HG03520 (cell line): ENCODE results near the gene TRIM33.

Experiments
- ATAC-seq: cut with Tn5 transposase; IDR thresholded peaks from one replicate; pipeline ENCODE4 v1.9.1; 2021; ENCODE audit warnings: mild to moderate bottlenecking, moderate library complexity; ENCODE audit not compliant: unreplicated experiment

The TRIM33 gene

DNA sequence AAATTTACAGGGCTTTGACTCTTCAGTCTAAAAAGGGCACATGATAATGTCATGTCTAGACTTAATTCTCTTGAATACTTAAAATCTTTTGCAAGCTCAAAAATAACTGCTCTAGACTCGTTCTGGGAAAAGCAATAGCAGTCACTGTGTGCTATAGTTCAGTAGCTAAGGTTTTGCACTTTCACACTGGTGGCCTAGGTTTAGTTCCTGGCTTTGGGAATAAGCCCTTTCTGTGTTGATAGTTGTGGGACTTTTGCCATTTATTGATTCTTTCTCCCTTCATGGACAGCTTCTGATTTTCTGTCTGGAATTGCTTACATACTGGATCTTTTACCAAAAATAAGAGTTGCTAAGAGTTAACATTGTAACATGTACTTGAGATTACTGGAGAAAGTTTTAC lies 151.2 kb downstream of the TRIM33 start:
- ATAC-seq, result no peak

DNA sequence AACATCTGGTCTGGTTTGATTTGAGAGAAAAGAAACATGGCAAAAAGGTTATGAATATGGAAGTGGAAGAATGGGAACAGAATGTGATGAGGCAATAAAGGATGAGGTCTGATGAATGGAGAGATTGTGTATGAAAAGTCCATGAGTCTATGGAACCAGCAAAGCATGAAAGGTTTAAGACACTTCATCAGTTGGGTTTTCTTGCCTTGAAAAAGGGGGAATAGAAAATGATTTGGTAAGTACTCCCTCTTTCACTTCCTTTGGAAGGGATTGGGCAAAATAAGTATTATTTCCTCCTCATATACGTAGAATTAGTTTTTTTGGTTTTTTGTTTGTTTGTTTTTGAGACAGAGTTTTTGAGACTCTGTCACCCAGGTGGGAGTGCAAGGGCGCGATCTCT lies 155.8 kb downstream of the TRIM33 start:
- no peak for ATAC-seq

DNA sequence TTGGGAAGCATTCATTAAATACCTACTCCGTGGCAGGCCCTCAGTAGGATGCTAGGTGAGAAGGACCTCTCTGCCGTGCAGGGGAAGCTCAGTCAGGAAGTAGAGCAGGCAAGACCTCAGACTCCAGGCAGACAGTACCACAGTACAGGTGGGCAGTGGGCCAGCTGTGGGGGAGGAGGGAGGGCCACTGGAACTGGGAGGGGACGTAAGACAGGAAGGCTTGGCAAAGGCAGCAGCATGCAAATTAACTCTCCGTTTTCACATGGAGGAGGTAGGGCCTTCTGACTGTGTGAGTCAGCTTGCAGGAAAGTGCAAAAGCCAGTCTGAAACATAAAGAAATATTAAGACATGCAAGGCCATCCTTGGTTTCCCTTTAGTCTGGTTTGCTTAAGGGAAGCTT lies 157.7 kb downstream of the TRIM33 start:
- no peak for ATAC-seq

DNA sequence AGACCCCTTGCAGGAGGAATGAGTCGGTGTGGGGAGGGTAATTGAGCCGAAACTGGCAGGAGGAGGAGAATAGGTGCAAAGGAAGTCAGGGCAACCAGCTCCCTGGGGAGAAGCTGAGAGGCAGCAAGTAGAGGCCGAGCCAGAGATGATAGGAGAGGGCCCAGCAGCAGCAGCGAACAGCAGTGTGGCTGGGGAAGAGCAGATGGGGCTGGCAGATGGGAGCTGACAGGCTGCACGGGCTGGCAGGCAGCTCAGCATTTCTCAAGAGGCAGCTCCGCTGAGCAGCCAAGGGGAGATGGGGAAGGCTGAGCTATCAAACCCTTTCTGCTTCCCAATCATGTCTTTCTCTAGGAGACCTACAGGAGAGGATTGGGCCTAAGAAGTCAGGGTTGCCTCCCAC lies 158.2 kb downstream of the TRIM33 start:
- no peak for ATAC-seq

DNA sequence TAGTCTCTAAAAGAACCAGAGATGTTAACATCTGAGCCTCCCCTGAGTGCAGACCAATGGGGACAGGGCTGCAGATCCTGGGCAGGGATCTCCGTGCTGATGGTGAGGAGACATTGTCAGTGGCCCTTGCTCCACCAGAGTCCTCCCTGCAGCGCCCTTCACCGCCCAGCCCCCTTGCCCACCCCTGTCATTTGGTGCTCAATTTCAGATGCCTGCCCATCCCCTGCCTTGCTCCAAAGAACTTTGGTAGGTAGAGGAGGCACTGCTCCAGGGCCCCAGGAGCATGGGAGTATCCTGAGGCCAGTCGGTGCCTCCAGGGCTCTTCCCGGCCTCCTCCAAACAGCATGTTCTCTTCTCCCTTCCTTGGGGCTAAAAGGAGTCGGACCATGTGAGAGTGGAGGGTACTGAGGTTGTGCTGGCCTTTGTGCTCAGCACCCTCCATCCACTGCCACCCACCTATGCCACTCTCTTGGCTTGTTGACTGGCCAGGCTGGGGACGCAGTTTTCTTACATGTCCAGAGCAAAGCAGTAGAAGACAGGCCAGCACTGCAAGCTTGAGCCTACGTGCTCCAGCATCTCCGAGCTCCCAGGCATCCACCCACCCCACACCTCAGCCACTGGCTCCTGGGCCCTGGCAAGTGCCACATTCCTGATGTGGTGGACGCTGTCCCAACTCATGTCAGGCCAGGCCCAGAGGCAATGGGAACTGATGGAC lies 160.1 kb downstream of the TRIM33 start:
- no peak for ATAC-seq

DNA sequence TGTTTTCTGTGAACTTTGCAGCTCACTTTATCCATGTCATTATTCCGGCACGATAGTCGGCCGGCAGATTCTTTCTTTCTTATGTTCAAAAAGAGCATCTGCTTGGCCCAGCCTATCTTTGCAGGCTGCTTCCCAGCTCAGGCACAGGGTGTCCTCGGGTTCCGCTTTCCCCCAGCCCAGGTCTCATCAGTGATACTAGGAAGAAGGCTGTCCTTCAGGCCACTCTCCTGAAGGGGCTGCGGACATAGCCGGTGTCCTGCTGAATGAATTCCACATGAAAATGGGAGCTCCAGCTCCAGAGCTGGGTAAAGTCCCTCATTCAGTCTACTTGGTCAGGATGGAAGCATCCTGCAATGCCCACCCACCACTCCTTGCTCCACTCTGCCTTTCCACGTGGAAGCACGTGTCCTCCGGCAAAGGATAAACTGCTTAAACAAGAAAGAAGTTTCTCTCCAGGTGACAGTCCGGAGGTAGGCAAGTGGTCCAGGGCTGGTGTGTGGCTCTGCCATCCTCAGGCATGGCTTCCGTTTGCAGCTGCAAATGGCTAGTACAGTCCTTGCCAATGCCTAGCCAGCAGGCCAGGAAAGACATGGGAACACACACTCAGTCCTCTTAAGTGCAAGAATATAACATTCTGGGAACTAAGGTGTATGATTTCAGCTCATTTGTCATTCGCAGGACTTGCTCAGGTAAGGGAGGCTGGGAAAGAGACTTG lies 161.0 kb downstream of the TRIM33 start:
- ATAC-seq, result no peak

DNA sequence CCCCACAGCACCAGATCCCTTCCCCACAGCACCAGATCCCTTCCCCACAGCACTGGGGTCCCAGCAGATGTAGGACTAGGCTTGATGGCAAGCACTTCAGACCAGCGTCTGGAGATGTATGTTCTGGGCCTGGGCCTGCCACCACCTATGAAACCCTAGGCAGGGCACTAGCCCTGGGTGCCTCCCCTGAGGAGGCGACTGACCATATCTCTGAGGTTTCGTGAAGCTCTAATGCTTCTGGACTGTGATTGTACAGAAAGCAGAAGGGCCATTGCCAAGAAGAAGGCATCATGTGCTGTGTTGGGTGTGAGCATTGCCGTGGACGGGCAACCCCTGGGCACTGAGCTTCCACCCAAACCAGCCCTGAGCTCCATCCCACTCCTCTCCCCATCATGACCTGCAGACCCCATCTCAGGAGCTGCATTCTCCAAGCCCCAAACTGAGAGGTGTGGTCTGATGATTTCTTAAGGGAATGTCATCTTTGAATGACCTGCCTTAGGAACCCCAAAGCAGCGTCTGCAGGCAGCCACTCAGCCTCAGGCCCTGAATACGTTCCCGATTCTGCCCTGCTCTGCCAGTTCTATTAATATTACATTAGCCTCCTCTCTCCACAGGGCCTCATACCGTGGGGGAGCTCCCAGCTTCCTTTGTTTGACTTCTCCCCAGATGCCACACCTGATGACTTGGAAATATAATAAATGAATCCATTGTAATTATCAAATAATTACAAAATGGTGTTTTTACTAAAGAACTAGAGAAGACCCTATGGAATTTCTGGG lies 163.4 kb downstream of the TRIM33 start:
- ATAC-seq, result no peak

DNA sequence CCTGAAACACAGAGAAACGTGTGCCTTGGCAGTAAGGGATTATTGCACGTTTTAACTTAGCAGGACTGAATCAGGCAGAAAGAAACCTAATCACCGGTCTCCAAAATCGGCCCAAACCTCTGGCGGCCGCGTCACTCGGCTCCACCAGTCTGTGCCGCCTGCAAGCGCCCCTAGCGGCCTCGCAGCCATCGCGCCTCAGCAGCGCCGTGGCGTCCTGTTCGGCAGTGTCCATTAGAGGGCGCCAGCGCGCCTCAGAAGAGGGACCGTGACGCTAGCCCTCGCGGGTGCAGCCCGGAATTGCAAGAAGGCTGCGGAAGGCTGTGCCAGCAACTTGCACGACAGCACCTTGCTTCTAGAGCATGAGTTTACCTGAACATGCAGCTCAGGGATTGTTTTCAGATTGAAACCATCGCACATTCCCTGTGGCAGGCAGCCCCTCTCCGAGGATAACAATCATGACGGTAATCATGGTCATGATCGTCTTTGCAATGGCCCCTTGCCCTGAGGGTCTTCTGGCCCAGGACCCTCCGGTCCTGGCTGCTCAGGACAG lies 164.4 kb downstream of the TRIM33 start:
- peak; percentile 98 for ATAC-seq

DNA sequence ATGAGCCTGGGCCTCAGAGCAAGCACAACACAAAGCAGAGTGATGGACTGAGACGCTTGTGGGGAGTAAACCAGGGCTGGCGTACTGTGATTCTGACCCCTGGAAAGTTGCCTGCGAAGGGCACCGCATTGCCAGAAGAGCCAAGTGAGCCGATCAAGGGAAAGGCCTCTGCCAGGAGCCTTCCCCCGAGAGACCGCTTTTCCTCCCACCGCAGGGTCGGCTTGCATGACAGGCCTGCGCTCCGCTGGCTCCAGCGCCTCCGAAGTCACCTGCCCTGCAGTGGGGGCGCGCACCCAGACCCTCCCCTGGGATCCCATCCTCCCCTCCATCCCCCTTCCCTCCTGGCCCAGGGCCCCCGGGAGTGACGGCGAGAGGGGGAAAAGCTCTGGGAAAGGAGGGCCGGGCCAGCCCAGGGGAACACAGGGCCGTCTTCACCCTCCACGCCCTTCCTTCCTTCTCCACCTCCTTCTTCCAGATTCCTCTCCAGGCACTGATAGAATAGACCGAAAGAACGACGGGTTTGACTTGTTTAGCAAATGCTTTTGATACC lies 165.0 kb downstream of the TRIM33 start:
- ATAC-seq, result peak; percentile 20

DNA sequence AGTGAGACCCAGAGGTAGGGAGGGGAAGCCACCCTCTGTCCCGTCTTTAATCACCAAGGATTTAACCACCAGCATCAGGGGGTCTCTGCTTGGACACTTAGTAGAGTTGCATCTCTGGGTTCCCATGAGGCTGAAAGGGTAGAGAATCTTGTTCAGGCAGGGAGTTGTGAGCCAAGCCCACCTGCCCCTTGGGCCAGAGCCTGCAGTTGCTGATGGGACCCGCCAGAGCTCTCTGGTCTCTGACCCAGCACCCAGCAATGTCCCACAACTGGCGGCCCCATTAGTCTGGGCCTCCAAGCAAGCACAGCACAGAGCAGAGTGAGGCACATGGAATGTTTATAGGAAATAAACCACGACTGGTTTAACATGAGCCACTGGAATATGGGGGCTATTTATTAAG lies 166.3 kb downstream of the TRIM33 start:
- ATAC-seq, result no peak
